ENCODE measurements around the gene TGDS.
"Not testable (repeated sequence)": the region's sequence is repeated elsewhere in the genome, so short reads cannot be mapped to it uniquely, and the experiment has no call there.

TGDS gene

GRCh38 chr13:94550062-94550738 lies 45.8 kb downstream of the TGDS start:
- DNase-seq (ENCODE audit: low spot score) = no peak

- DNase-seq (ENCODE audit: low spot score) = peak; percentile 70
These were observed 46.5 kb downstream of the TGDS start for GRCh38 chr13:94549232-94550061.

GRCh38 chr13:94548821-94549231 lies 47.1 kb downstream of the TGDS start:
- DNase-seq (ENCODE audit: low spot score) = peak; percentile 8

- DNase-seq (ENCODE audit: low spot score) = no peak
These were observed 47.6 kb downstream of the TGDS start for GRCh38 chr13:94548382-94548781.

- DNase-seq (ENCODE audit: low spot score) = no peak
These were observed 49.7 kb downstream of the TGDS start for GRCh38 chr13:94546061-94546839.

- DNase-seq (ENCODE audit: low spot score) = no peak
These were observed 51.0 kb downstream of the TGDS start for GRCh38 chr13:94544922-94545321.

- no peak for DNase-seq (ENCODE audit: low spot score)
These were observed 53.0 kb downstream of the TGDS start for GRCh38 chr13:94542917-94543316.

- no peak for DNase-seq (ENCODE audit: low spot score)
These were observed 58.0 kb downstream of the TGDS start for GRCh38 chr13:94537740-94538630.

GRCh38 chr13:94535775-94536174 lies 60.2 kb downstream of the TGDS start:
- no peak for DNase-seq (ENCODE audit: low spot score)

- DNase-seq (ENCODE audit: low spot score) = no peak
These were observed 60.7 kb downstream of the TGDS start for GRCh38 chr13:94535231-94535630.

- no peak for DNase-seq (ENCODE audit: low spot score)
These were observed 61.8 kb downstream of the TGDS start for GRCh38 chr13:94534166-94534565.

- DNase-seq (ENCODE audit: low spot score) = not testable (repeated sequence)
These were observed 63.7 kb downstream of the TGDS start for GRCh38 chr13:94532278-94532677.

GRCh38 chr13:94526956-94527355 lies 69.0 kb downstream of the TGDS start:
- not testable (repeated sequence) for DNase-seq (ENCODE audit: low spot score)

GRCh38 chr13:94525781-94526180 lies 70.2 kb downstream of the TGDS start:
- DNase-seq (ENCODE audit: low spot score) = no peak

- no peak for DNase-seq (ENCODE audit: low spot score)
These were observed 71.5 kb downstream of the TGDS start for GRCh38 chr13:94524407-94524806.
